Common myeloid progenitor, CD34-positive (primary cell): ENCODE measurements around the gene ADAM17.
A peak's percentile ranks its signal among the peaks of the same experiment; 100 is the strongest.
"Not testable (repeated sequence)": the region's sequence is repeated elsewhere in the genome, so short reads cannot be mapped to it uniquely, and the experiment has no call there.

Experiments used
- CTCF ChIA-PET: fragments of 350-600 bp; sonication (Branson Sonifier 250); formaldehyde crosslinking; loops from one replicate; lab custom pipeline; 2021; ENCODE audit warnings: antibody characterized with exemption; lab: Charles Lee
- POLR2A ChIA-PET: fragments of 350-600 bp; sonication (Branson Sonifier 250); formaldehyde crosslinking; loops from one replicate; lab custom pipeline; 2021; ENCODE audit warnings: antibody characterized with exemption; lab: Charles Lee
- DNase-seq, 3 donors: peaks; one replicate each; pipeline versions ENCODE4 v3.0.0 to v3.0.0-alpha.2; 2013
- H3K27ac ChIP-seq, 2 experiments: 1 replicate in 1 of 2; 2 replicates in 1 of 2; pipeline ENCODE4 v1.7.0; 2013; ENCODE audit warnings: inconsistent platforms in 2 of 2, low read length in 2 of 2, mild to moderate bottlenecking in 2 of 2, low read depth in 1 of 2, moderate library complexity in 1 of 2; ENCODE audit not compliant: severe bottlenecking in 2 of 2, insufficient read depth in 1 of 2, poor library complexity in 1 of 2
- H3K27me3 ChIP-seq, 5 experiments: replicated peaks in 2 of 5; 1 replicate in 3 of 5; 2 replicates in 2 of 5; pipeline versions ENCODE4 v1.6.1 to v1.7.0; 2013; ENCODE audit warnings: low read length in 4 of 5, mild to moderate bottlenecking in 2 of 5, moderate library complexity in 2 of 5, inconsistent platforms in 1 of 5; ENCODE audit not compliant: insufficient read depth in 5 of 5, control insufficient read depth in 4 of 5
- H3K36me3 ChIP-seq, 4 experiments: 1 replicate in 2 of 4; 2 replicates in 2 of 4; pipeline versions ENCODE4 v1.6.1 to v1.7.0; 2013; ENCODE audit warnings: low read length in 3 of 4, control low read depth in 1 of 4, mild to moderate bottlenecking in 1 of 4; ENCODE audit not compliant: control insufficient read depth in 4 of 4, insufficient read depth in 4 of 4
- H3K4me1 ChIP-seq, 4 experiments: 1 replicate in 3 of 4; 2 replicates in 1 of 4; pipeline versions ENCODE4 v1.6.1 to v1.7.1; 2013; ENCODE audit warnings: low read length in 3 of 4, mild to moderate bottlenecking in 3 of 4, control low read depth in 1 of 4, inconsistent platforms in 1 of 4, moderate library complexity in 1 of 4; ENCODE audit not compliant: control insufficient read depth in 4 of 4, insufficient read depth in 4 of 4; ENCODE audit errors: control extremely low read depth in 1 of 4
- H3K4me3 ChIP-seq, 7 experiments: 1 replicate in 4 of 7; 2 replicates in 3 of 7; pipeline versions ENCODE4 v1.5.1 to v1.7.0; 2013; ENCODE audit warnings: mild to moderate bottlenecking in 7 of 7, low read length in 6 of 7, moderate library complexity in 6 of 7, inconsistent platforms in 2 of 7, low read depth in 2 of 7, control low read depth in 1 of 7; ENCODE audit not compliant: insufficient read depth in 4 of 7, control insufficient read depth in 1 of 7; ENCODE audit errors: extremely low read depth in 1 of 7
- H3K9me3 ChIP-seq, 5 experiments: 1 replicate in 4 of 5; 2 replicates in 1 of 5; pipeline versions ENCODE4 v1.6.1 to v1.7.1; 2013; ENCODE audit warnings: low read length in 4 of 5, mild to moderate bottlenecking in 2 of 5, inconsistent platforms in 1 of 5, low read depth in 1 of 5, moderate library complexity in 1 of 5; ENCODE audit not compliant: control insufficient read depth in 4 of 5, insufficient read depth in 2 of 5; ENCODE audit errors: control extremely low read depth in 1 of 5
- WGBS: methylation state at CpG from one replicate; pipeline ENCODE4 v1.1.5; 2013; ENCODE audit not compliant: insufficient coverage; 5-methylcytosine and 5-hydroxymethylcytosine counted together

The ADAM17 gene

DNA sequence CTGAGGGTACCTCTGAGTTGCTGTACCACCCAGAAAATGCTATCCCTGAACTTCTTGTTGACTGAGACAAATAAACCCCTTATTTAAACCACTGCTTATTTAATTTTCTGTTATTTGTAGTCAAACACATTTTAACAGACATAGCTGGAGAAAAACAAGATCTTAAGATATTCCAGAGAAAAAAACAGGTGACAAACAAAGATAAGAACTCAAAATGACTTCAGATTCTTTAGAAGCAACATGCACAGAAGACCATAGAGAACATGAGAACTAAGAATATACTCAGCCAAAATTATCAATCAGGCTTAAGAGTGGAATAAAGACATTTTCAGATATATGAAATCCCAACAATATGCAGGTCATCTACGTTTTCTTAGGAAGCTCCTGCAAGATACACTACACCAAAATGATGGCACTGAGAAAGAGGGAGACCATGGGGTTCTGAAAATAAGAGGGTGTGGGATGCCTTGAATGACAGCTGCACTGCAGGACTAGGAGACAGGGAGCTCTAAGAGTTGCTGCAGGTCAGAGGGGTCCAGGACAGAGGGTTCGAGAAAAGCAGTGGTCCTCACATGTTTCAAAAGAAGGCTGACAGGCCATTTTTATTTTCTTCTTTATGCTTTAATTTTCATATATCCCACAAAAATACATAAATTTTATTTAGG lies 38.4 kb downstream of the ADAM17 start:
- CTCF ChIA-PET: interaction anchor here (0.6 to 2.5 kb wide), 5 partner anchors 9 to 70 kb away, joined by 3 to 10 read pairs (median 3); partner anchors contain the start of gene ADAM17
- peaks cover 15 to 77% (median 53%) of the 10 kb centered on the region in 4 experiments for H3K36me3 ChIP-seq

DNA sequence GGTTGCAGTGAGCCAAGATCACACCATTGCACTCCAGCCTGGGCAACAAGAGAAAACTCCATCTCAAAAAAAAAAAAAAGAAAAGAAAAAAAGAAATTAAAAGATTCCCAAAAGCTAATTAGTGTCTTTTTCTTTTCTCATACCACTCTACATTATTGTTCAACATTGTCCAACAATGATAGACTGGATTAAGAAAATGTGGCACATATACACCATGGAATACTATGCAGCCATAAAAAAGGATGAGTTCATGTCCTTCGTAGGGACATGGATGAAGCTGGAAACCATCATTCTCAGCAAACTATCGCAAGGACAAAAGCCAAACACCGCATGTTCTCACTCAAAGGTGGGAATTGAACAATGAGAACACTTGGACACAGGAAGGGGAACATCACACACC lies 41.7 kb downstream of the ADAM17 start:
- H3K27me3 ChIP-seq, H3K27ac ChIP-seq, DNase-seq, H3K9me3 ChIP-seq, H3K4me3 ChIP-seq, H3K4me1 ChIP-seq, POLR2A ChIA-PET: not testable (repeated sequence)
- WGBS: no CpG with 5 or more reads among the region's 3 CpGs
- peaks cover 5 to 57% (median 40%) of the 10 kb centered on the region in 4 experiments for H3K36me3 ChIP-seq
- CTCF ChIA-PET: interaction anchor here (0.9 to 1.9 kb wide), 2 partner anchors 20 to 40 kb away, joined by 3 to 4 read pairs; no protein-coding TSS in a partner anchor

More for the DNA sequence above, 38.4 kb downstream of the ADAM17 start:
- 100% methylated on average over 1 of the region's 2 CpGs for WGBS
- H3K27ac ChIP-seq: no peak overlapping the region
- DNase-seq: no peak
- no peaks in the 10 kb centered on the region for H3K27me3 ChIP-seq
- H3K4me3 ChIP-seq: no peak overlapping the region
- H3K9me3 ChIP-seq: no peaks in the 10 kb centered on the region
- POLR2A ChIA-PET: no interaction called here
- no peaks in the 10 kb centered on the region for H3K4me1 ChIP-seq

DNA sequence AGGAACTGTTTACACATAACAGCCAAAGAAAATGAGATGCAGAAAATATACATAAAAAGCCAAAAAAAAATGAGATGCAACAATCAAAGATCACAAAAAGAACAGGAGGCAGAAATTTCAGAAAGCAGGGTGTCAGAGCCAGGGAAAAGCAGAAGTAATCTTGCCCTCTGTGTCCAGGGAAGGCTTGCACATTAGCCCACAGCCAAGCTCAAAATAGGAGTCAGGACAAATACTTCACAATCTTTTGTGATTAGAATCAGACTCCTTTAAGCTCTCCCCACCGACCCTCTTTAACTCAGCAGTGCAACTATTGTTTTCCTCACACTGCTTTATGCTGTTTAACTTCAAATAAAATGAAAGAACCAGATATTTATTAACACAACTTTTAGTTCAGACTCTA lies 46.7 kb downstream of the ADAM17 start:
- POLR2A ChIA-PET: no interaction called here
- no peak overlapping the region for H3K27ac ChIP-seq
- peaks cover 0 to 5% (median 0%) of the 10 kb centered on the region in 4 experiments for H3K4me1 ChIP-seq
- DNase-seq: peak in 2 of 3 donors; percentile 14
- H3K9me3 ChIP-seq: no peaks in the 10 kb centered on the region
- WGBS: no CpG with 5 or more reads among the region's 1 CpG
- H3K4me3 ChIP-seq: no peak overlapping the region
- CTCF ChIA-PET: interaction anchor here (1.6 kb wide), 1 partner anchor 12 kb away, joined by 5 read pairs; no protein-coding TSS in a partner anchor
- H3K27me3 ChIP-seq: no peaks in the 10 kb centered on the region
- peaks cover 10 to 51% (median 32%) of the 10 kb centered on the region in 4 experiments for H3K36me3 ChIP-seq

DNA sequence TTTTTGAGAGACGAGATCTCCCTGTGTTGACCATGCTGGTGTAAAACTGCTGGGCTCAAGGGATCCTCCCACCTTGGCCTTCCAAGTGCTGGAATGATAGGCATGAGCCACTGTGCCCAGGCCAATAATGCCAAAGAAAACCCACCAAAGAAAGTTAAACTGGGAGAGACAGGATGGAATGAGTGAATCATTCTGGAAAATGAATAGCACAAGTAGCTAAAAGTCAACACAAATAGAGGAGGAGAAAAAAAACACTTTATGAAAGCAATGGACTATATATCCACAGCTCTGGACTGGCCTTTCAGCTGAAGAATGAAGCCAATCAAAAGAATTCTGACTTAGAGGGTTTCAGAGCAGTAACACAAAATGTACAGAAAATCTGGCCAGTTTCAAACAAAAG lies 57.4 kb downstream of the ADAM17 start:
- Histone ChIP-seq H3K27me3 (no peaks in the 10 kb centered on the region), H3K36me3 (peaks cover 32 to 82% (median 50%) of the 10 kb centered on the region in 4 experiments), H3K4me1 (no peaks in the 10 kb centered on the region), H3K9me3 (peaks cover 0 to 1% (median 0%) of the 10 kb centered on the region in 5 experiments), H3K27ac (no peak overlapping the region), H3K4me3 (no peak overlapping the region)
- WGBS: no CpG with 5 or more reads among the region's 1 CpG
- CTCF ChIA-PET: interaction anchor here (1.5 kb wide), 1 partner anchor 8 kb away, joined by 3 read pairs; no protein-coding TSS in a partner anchor
- POLR2A ChIA-PET: interaction anchor here (0.6 kb wide), 1 partner anchor 272 kb away, joined by 3 read pairs; no protein-coding TSS in a partner anchor
- DNase-seq: no peak

DNA sequence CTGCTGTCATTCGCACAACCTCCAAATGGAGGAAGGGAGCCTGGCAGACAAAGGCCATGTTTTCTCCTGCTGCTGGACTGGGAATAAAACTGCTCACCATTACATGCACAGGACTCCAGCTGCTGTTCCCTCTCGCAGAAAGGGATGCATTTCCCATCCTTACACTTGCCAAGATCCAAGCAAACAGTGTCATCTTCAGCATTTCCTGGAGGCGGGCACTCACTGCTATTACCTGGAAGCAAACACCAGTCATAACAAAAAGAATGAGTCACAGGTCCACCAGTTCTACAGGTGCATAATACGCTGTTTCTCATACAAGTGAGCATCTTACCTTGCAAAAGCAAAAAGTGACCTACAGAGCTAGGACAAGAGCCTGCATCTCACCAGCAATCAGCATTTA lies 58.6 kb downstream of the ADAM17 start:
- peaks cover 35 to 83% (median 55%) of the 10 kb centered on the region in 4 experiments for H3K36me3 ChIP-seq
- POLR2A ChIA-PET: no interaction called here
- no peak overlapping the region for H3K27ac ChIP-seq
- no peaks in the 10 kb centered on the region for H3K4me1 ChIP-seq
- H3K9me3 ChIP-seq: peaks cover 0 to 1% (median 0%) of the 10 kb centered on the region in 5 experiments
- no peak for DNase-seq
- 96% methylated on average over 4 of the region's 4 CpGs for WGBS
- no peak overlapping the region for H3K4me3 ChIP-seq
- CTCF ChIA-PET: interaction anchor here (0.7 to 1.7 kb wide), 2 partner anchors 12 to 40 kb away, joined by 3 to 5 read pairs; no protein-coding TSS in a partner anchor
- H3K27me3 ChIP-seq: no peaks in the 10 kb centered on the region

DNA sequence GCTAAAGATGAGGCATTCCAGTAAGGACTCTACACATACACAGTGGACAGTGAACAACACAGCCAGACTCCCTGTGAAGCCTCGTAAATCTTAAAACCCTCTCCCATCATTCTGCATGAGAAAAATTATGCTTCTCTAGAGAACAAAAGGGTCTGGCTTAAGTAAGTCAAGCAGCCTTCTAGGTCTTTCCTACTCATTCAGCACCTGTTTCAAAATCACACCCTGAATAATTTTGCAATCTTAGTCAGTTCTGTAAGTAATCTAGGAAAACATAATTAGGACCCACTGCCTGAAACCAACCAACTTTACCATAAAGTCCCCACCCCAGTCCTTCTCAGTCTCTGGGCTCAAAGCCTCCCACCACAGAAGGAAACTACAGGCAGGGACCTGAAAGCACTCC lies 61.5 kb downstream of the ADAM17 start:
- H3K9me3 ChIP-seq: no peaks in the 10 kb centered on the region
- ChIA-PET POLR2A (no interaction called here), CTCF (interaction anchor here (1.4 kb wide), 1 partner anchor 19 kb away, joined by 4 read pairs; no protein-coding TSS in a partner anchor)
- WGBS: 100% methylated on average over 1 of the region's 1 CpG
- H3K27ac ChIP-seq: peak overlapping the region in 1 of 2 experiments; percentile 14
- no peaks in the 10 kb centered on the region for H3K27me3 ChIP-seq
- no peak overlapping the region for H3K4me3 ChIP-seq
- H3K4me1 ChIP-seq: peaks cover 0 to 3% (median 0%) of the 10 kb centered on the region in 4 experiments
- H3K36me3 ChIP-seq: peaks cover 41 to 83% (median 69%) of the 10 kb centered on the region in 4 experiments
- no peak for DNase-seq

DNA sequence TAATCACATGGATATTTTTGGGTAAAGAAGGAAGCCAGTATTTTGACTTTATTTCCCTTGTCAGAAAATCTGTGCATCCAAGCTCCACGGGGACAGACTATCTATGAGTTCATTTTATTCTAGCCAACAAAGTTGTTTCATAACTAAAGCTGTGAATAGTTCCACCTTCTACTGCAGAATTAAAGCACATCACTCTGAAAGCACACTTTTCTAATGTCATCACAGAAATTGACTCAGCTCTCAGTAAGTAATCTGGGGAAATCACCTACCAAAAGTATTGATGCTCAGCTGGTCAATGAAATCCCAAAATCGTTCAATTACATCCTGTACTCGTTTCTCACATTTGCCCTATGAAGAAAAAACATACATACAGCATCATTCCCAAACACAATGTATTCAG lies 62.2 kb downstream of the ADAM17 start:
- WGBS: 100% methylated on average over 2 of the region's 3 CpGs
- H3K4me1 ChIP-seq: peaks cover 0 to 3% (median 0%) of the 10 kb centered on the region in 4 experiments
- no peak overlapping the region for H3K4me3 ChIP-seq
- peaks cover 40 to 88% (median 74%) of the 10 kb centered on the region in 4 experiments for H3K36me3 ChIP-seq
- no peak for DNase-seq
- POLR2A ChIA-PET: no interaction called here
- CTCF ChIA-PET: interaction anchor here (1.4 kb wide), 1 partner anchor 20 kb away, joined by 4 read pairs; no protein-coding TSS in a partner anchor
- H3K27ac ChIP-seq: no peak overlapping the region
- H3K27me3 ChIP-seq: no peaks in the 10 kb centered on the region
- H3K9me3 ChIP-seq: no peaks in the 10 kb centered on the region
